Stomach (tissue), 9 donors: ENCODE results near the gene HPS3. TPM values are rescaled to one million over a fixed set of nuclear protein-coding genes. Genes with fewer than 3 reads are reported as not detected.

ENCODE experiments used
- DNase-seq, 2 donors: peaks; one replicate each; pipeline versions ENCODE4 v3.0.0 to v3.0.0-alpha.2; 2013 to 2019
- H3K27ac ChIP-seq, 5 donors: fragments of 200-600 bp in 4 of 5; sonication (generic) in 4 of 5; one replicate each; pipeline ENCODE4 v1.5.1; 2013 to 2019; ENCODE audit warnings: mild to moderate bottlenecking in 1 of 5, moderate library complexity in 1 of 5
- H3K27me3 ChIP-seq, 3 donors: fragments of 200-600 bp; sonication (generic); one replicate each; pipeline ENCODE4 v1.5.1; 2017 to 2019; ENCODE audit warnings: mixed run types in 1 of 3
- H3K36me3 ChIP-seq, 4 donors: fragments of 200-600 bp; sonication (generic); 1 replicate in 3 of 4; 2 replicates in 1 of 4; pipeline ENCODE4 v1.5.1; 2016 to 2019
- H3K4me1 ChIP-seq, 4 donors: fragments of 200-600 bp; sonication (generic); one replicate each; pipeline ENCODE4 v1.5.1; 2016 to 2019
- H3K4me3 ChIP-seq, 4 donors: fragments of 200-600 bp; sonication (generic) in 3 of 4; one replicate each; pipeline ENCODE4 v1.5.1; 2016 to 2019; ENCODE audit warnings: mild to moderate bottlenecking in 1 of 4
- H3K9me3 ChIP-seq, 4 donors: fragments of 200-600 bp; sonication (generic); one replicate each; pipeline ENCODE4 v1.5.1; 2016 to 2019
- EP300 ChIP-seq: sonication (generic); formaldehyde crosslinking; IDR thresholded peaks from one replicate; pipeline ENCODE4 v1.6.1; 2017; ENCODE audit warnings: antibody characterized with exemption
- POLR2A ChIP-seq, 4 donors: fragments of 450-650 bp; IDR thresholded peaks; one replicate each; pipeline ENCODE4 v1.6.1; 2016; ENCODE audit warnings: antibody characterized with exemption in 4 of 4, control low read depth in 2 of 4, mild to moderate bottlenecking in 1 of 4, moderate library complexity in 1 of 4
- POLR2AphosphoS5 ChIP-seq, 3 donors: sonication (generic); formaldehyde crosslinking; IDR thresholded peaks; one replicate each; pipeline ENCODE4 v1.6.1; 2016; ENCODE audit warnings: antibody characterized with exemption in 3 of 3
- WGBS, 5 donors: extraction: QIAGEN DNeasy Blood & Tissue Kit in 3 of 5; methylation state at CpG; one replicate each; pipeline versions ENCODE4 v1.1.5 to v1.1.7; 2013 to 2018; 5-methylcytosine and 5-hydroxymethylcytosine counted together
- intact Hi-C: fragments of 100-400 bp; cut with DNase I; formaldehyde crosslinking; loops from one replicate; pipeline ENCODE4 v1.15.1; 2023; ENCODE audit warnings: low total_unique reads
- polyA plus RNA-seq, 3 donors: library from polyadenylated mRNA; stranded (reverse); fragments of 200-250 nt; gene quantifications; one replicate each; pipeline ENCODE4 v1.2.3, GENCODE V29; 2013
- total RNA-seq, 5 donors: library from RNA; depleted of rRNA; stranded (reverse); fragments of >200 nt; gene quantifications; one replicate each; pipeline versions ENCODE4 v1.1.0 to v1.2.3, GENCODE V29; 2014 to 2016
- TF ChIP-seq, protein P1 (sequence below), 7 experiments: fragments of 450-650 bp in 4 of 7; fragments of 200-600 bp in 3 of 7; sonication (generic) in 3 of 7; IDR thresholded peaks; one replicate each; pipeline ENCODE4 v1.5.1; 2016 to 2019; ENCODE audit warnings: antibody characterized with exemption in 7 of 7, control low read depth in 2 of 7, mild to moderate bottlenecking in 1 of 7
- donor health status: healthy with polysubstance abuse.
- donor health status: Bipolar disorder and iron deficiency.
- donor health status: healthy.

Gene HPS3
- total and polyA plus RNA-seq, 8 donors, result 6.3 to 23.9 (median 12.1) TPM

DNA sequence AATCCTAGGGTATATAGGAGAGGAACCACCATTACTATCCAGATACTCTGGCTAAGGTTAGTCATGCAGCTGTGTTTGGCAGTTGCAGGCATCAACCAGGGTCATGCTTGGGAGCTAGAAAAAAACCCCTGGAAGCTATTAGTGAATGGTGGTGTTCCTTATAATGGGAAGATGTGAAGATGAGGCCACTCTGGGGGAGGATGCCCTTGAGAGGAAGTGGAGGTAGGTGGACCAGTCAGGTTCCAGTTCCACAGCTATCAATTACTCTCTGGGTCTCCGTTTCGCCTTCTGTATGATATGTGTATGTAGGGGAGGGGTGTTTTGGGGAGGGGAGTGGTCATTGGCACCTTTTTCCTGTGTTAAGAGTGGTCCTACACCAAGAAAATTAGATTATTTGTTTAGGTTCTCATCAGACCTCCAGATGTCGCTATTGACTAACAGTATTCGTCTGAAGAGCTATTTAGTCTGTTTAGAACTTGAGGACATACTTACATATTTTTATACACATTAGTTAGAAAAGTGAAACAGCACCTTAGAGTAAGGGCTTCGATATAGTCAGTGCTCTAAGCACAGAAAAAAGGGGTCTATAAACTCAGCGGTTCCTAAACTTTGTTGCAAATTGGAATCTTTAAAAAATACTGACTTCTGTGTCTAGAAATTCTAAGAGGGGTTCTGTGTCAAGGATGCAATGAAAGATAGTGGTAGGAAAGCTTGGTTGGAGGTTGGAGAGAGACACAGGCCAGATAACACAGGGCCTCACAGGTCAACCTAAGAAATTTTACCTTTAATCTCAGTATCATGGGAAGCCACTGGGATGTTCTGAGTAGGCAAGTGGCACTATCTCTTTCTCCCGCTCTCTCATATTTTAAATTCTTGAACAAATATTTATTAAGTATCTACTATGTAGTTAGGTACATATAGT is 9.1 kb upstream of the HPS3 start:
- Histone ChIP-seq H3K27ac (no peak overlapping the region), H3K36me3 (no peaks in the 10 kb centered on the region), H3K27me3 (no peaks in the 10 kb centered on the region), H3K4me1 (peaks cover 0 to 4% (median 0%) of the 10 kb centered on the region in 4 donors), H3K9me3 (no peaks in the 10 kb centered on the region), H3K4me3 (no peak overlapping the region)
- WGBS, 5 donors, result 11 to 21% (median 14%) methylated on average over 7 of the region's 7 CpGs
- TF ChIP-seq EP300, result no peak
- TF ChIP-seq, protein P1, sequence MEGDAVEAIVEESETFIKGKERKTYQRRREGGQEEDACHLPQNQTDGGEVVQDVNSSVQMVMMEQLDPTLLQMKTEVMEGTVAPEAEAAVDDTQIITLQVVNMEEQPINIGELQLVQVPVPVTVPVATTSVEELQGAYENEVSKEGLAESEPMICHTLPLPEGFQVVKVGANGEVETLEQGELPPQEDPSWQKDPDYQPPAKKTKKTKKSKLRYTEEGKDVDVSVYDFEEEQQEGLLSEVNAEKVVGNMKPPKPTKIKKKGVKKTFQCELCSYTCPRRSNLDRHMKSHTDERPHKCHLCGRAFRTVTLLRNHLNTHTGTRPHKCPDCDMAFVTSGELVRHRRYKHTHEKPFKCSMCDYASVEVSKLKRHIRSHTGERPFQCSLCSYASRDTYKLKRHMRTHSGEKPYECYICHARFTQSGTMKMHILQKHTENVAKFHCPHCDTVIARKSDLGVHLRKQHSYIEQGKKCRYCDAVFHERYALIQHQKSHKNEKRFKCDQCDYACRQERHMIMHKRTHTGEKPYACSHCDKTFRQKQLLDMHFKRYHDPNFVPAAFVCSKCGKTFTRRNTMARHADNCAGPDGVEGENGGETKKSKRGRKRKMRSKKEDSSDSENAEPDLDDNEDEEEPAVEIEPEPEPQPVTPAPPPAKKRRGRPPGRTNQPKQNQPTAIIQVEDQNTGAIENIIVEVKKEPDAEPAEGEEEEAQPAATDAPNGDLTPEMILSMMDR (IDR thresholded peaks at IDR 0.05), result peak in 5 of 7 experiments; percentile 10 to 71 (median 46)
- no peak for TF ChIP-seq POLR2A (IDR thresholded peaks at IDR 0.05)
- no peak for TF ChIP-seq POLR2AphosphoS5 (IDR thresholded peaks at IDR 0.05)
- DNase-seq, result peak in 1 of 2 donors; percentile 85
- intact Hi-C loops, result no loop called here

DNA sequence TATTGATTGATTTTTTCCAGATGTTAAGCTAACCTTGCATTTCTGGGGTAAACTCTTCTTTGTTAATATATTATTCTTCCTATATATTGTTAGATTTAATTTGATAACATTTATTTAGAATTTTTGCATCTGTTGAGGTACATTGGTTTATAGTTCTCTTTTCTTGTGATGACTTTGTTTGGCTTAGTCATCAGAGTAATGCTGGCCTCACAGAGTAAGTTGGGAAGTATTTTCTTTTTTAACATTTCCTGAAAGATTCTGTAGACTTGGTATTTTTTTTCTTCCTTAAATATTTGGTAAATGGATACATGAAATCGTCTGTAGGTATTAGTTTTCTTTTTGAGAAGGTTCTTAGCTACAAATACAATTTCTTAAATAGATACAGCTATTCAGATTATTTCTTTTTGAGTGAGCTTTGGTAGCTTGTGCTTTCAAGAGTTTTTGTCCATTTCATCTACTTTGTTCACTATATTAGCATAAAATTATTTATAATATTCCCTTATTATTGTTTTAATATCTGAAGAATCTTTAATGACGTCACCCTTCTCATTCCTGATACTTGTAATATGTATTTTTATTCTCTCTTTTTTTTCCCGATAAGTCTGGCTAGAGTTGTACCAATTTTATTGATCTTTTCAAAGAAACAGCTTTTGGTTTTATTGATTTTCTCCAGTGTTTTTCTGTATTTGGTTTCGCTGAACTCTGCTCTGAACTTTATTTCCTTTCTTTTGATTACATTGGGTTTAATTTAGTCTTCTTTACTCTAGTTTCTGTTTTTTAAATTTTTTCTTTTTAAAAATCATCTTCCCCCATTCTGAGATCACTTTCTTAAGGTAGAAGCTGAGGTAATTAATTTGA is 6.5 kb upstream of the HPS3 start:
- TF ChIP-seq POLR2AphosphoS5 (IDR thresholded peaks at IDR 0.05) (no peak), POLR2A (IDR thresholded peaks at IDR 0.05) (no peak), EP300 (no peak)
- TF ChIP-seq, protein P1 (IDR thresholded peaks at IDR 0.05), result no peak
- 72 to 83% (median 82%) methylated on average over 4 of the region's 4 CpGs for WGBS, 5 donors
- intact Hi-C loops, result no loop called here

DNA sequence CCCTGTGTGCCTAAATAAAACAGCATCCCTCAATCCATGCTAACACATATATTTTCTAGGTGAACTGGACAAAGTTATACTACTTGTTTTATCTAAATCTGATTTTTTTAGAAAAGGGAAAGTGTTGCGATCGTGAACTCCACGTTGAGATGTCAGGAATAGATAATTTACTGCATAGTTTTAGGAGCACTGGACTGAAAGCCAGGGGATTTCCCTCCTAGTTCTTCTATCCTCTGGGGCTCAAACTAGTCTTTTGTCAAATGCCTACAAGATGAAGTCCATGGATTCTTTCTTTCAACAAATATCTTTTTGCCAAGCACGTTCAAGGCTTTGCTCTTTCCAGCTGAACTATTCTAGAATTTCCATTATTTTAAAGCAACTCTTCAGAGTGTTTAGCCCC is 617 bp upstream of the HPS3 start:
- WGBS, 5 donors, result 3 to 16% (median 12%) methylated on average over 4 of the region's 4 CpGs
- no peaks in the 10 kb centered on the region for H3K27me3 ChIP-seq
- no peak for TF ChIP-seq POLR2AphosphoS5 (IDR thresholded peaks at IDR 0.05)
- TF ChIP-seq, protein P1 (IDR thresholded peaks at IDR 0.05), result no peak
- TF ChIP-seq EP300, result no peak
- TF ChIP-seq POLR2A (IDR thresholded peaks at IDR 0.05), result no peak
- intact Hi-C loops, result no loop called here
- H3K36me3 ChIP-seq, result no peaks in the 10 kb centered on the region
- peak overlapping the region; percentile 88 to 94 (median 89) for H3K27ac ChIP-seq
- peak in 1 of 2 donors; percentile 35 for DNase-seq
- peak overlapping the region; percentile 79 to 93 (median 88) for H3K4me3 ChIP-seq
- no peaks in the 10 kb centered on the region for H3K9me3 ChIP-seq
- peaks cover 23 to 46% (median 32%) of the 10 kb centered on the region in 4 donors for H3K4me1 ChIP-seq

More for the DNA sequence above, 6.5 kb upstream of the HPS3 start:
- Histone ChIP-seq H3K36me3 (no peaks in the 10 kb centered on the region), H3K27me3 (no peaks in the 10 kb centered on the region), H3K9me3 (no peaks in the 10 kb centered on the region), H3K27ac (no peak overlapping the region), H3K4me3 (no peak overlapping the region), H3K4me1 (peaks cover 0 to 4% (median 0%) of the 10 kb centered on the region in 4 donors)
- DNase-seq, result no peak

DNA sequence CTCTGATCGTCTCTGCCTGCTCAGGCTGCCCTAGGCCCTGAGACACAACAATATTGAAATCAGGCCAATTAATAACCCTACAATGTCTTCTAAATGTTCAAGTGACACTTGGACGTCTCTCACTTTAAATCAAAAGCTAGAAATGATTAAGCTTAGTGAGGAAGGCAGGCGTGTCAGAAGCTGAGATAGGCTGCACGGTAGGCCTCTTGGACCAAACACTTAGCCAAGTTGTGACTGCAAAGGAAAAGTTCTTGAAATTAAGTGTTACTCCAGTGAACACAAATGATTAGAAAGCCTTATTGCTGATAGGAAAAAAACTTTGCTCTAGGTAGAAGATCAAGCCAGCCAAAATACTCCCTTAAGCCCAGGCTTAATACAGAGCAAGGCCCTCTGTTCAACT is 2.2 kb downstream of the HPS3 start:
- peaks cover 23 to 62% (median 45%) of the 10 kb centered on the region in 4 donors for H3K4me1 ChIP-seq
- no peaks in the 10 kb centered on the region for H3K36me3 ChIP-seq
- no peaks in the 10 kb centered on the region for H3K27me3 ChIP-seq
- WGBS, 5 donors, result 16 to 39% (median 19%) methylated on average over 4 of the region's 4 CpGs
- TF ChIP-seq, protein P1 (IDR thresholded peaks at IDR 0.05), result no peak
- no peak for TF ChIP-seq POLR2AphosphoS5 (IDR thresholded peaks at IDR 0.05)
- no peak for TF ChIP-seq EP300
- no peak for TF ChIP-seq POLR2A (IDR thresholded peaks at IDR 0.05)
- intact Hi-C loops, result no loop called here
- peak overlapping the region; percentile 37 to 94 (median 89) for H3K27ac ChIP-seq
- peak overlapping the region in 1 of 4 donors; percentile 90 for H3K4me3 ChIP-seq
- peak in 1 of 2 donors; percentile 23 for DNase-seq
- no peaks in the 10 kb centered on the region for H3K9me3 ChIP-seq
